GM18520 (cell line): ENCODE results near the gene ABCD3.

Source experiments
- ATAC-seq: cut with Tn5 transposase; IDR thresholded peaks from one replicate; pipeline ENCODE4 v1.9.1; 2021; ENCODE audit not compliant: unreplicated experiment

ABCD3 gene

GRCh38 chr1:94526152-94526980 is 108.2 kb downstream of the ABCD3 start:
- no peak for ATAC-seq

- ATAC-seq = no peak
Observed at GRCh38 chr1:94527447-94528031, 109.3 kb downstream of the ABCD3 start.

- ATAC-seq = no peak
Observed at GRCh38 chr1:94528299-94528698, 110.1 kb downstream of the ABCD3 start.

GRCh38 chr1:94528826-94529225 is 110.6 kb downstream of the ABCD3 start:
- ATAC-seq = no peak

- ATAC-seq = no peak
Observed at GRCh38 chr1:94529416-94529815, 111.2 kb downstream of the ABCD3 start.

- ATAC-seq = no peak
Observed at GRCh38 chr1:94530373-94530878, 112.2 kb downstream of the ABCD3 start.

GRCh38 chr1:94531664-94532063 is 113.5 kb downstream of the ABCD3 start:
- ATAC-seq = no peak

- no peak for ATAC-seq
Observed at GRCh38 chr1:94532077-94532476, 113.9 kb downstream of the ABCD3 start.

- ATAC-seq = no peak
Observed at GRCh38 chr1:94535095-94535494, 116.9 kb downstream of the ABCD3 start.

- ATAC-seq = no peak
Observed at GRCh38 chr1:94535879-94536278, 117.7 kb downstream of the ABCD3 start.

GRCh38 chr1:94537254-94537653 is 119.1 kb downstream of the ABCD3 start:
- no peak for ATAC-seq

GRCh38 chr1:94538243-94538827 is 120.1 kb downstream of the ABCD3 start:
- ATAC-seq = no peak

GRCh38 chr1:94539496-94539895 is 121.3 kb downstream of the ABCD3 start:
- ATAC-seq = no peak

GRCh38 chr1:94540440-94541245 is 122.5 kb downstream of the ABCD3 start:
- no peak for ATAC-seq

GRCh38 chr1:94541246-94542087 is 123.3 kb downstream of the ABCD3 start, which contains the start of gene F3:
F3 (minus strand) TSS chr1:94541759; CDS start chr1:94541636, 123 bp downstream.
- ATAC-seq = peak; percentile 60

GRCh38 chr1:94542088-94542870 is 124.1 kb downstream of the ABCD3 start:
- ATAC-seq = no peak

GRCh38 chr1:94543001-94543400 is 124.8 kb downstream of the ABCD3 start:
- ATAC-seq = no peak

GRCh38 chr1:94543893-94544635 is 125.9 kb downstream of the ABCD3 start:
- no peak for ATAC-seq
